Liver (tissue), 9 donors: ENCODE data around the gene ATG9B. TPM values are rescaled to one million over a fixed set of nuclear protein-coding genes. Genes with fewer than 3 reads are reported as not detected.
A peak's percentile ranks its signal among the peaks of the same experiment; 100 is the strongest.

Experiments used
- DNase-seq: peaks from one replicate; pipeline ENCODE4 v3.0.0-alpha.2; 2017; ENCODE audit warnings: low spot score
- H3K27ac ChIP-seq, 2 donors: one replicate each; pipeline ENCODE4 v1.7.0; 2013; ENCODE audit warnings: inconsistent platforms in 2 of 2, low read length in 2 of 2, control low read depth in 1 of 2, low read depth in 1 of 2, mild to moderate bottlenecking in 1 of 2
- H3K27me3 ChIP-seq, 4 donors: one replicate each; pipeline versions ENCODE4 v1.6.1 to v1.7.0; 2013; ENCODE audit warnings: low read length in 3 of 4, inconsistent platforms in 1 of 4, mild to moderate bottlenecking in 1 of 4, moderate library complexity in 1 of 4; ENCODE audit not compliant: control insufficient read depth in 4 of 4, insufficient read depth in 4 of 4
- H3K36me3 ChIP-seq, 4 donors: one replicate each; pipeline versions ENCODE4 v1.6.1 to v1.7.0; 2013; ENCODE audit warnings: low read length in 3 of 4, mild to moderate bottlenecking in 3 of 4, low read depth in 1 of 4, moderate library complexity in 1 of 4; ENCODE audit not compliant: control insufficient read depth in 4 of 4, insufficient read depth in 3 of 4
- H3K4me1 ChIP-seq, 4 donors: one replicate each; pipeline versions ENCODE4 v1.6.1 to v1.7.0; 2013; ENCODE audit warnings: low read length in 3 of 4, mild to moderate bottlenecking in 3 of 4, moderate library complexity in 1 of 4; ENCODE audit not compliant: control insufficient read depth in 4 of 4, insufficient read depth in 4 of 4
- H3K4me3 ChIP-seq, 3 donors: one replicate each; pipeline versions ENCODE4 v1.6.1 to v1.7.0; 2013; ENCODE audit warnings: low read length in 3 of 3, control low read depth in 1 of 3, low read depth in 1 of 3, mild to moderate bottlenecking in 1 of 3
- H3K9ac ChIP-seq, 2 donors: one replicate each; pipeline ENCODE4 v1.7.0; 2013; ENCODE audit warnings: low read length in 2 of 2, mild to moderate bottlenecking in 2 of 2, moderate library complexity in 2 of 2, control low read depth in 1 of 2, low read depth in 1 of 2
- H3K9me3 ChIP-seq, 4 donors: one replicate each; pipeline versions ENCODE4 v1.6.1 to v1.7.0; 2013; ENCODE audit warnings: low read length in 3 of 4; ENCODE audit not compliant: control insufficient read depth in 4 of 4
- ATF3 ChIP-seq: IDR thresholded peaks from 2 replicates; pipeline ENCODE4 v1.6.1; 2016; ENCODE audit warnings: antibody characterized with exemption
- CTCF ChIP-seq: fragments of 150-350 bp; IDR thresholded peaks from 2 replicates; pipeline ENCODE4 v1.5.1; 2017; ENCODE audit warnings: improper control_type of control experiment, low read depth, low read length; ENCODE audit not compliant: missing input control
- EGR1 ChIP-seq, 2 donors: IDR thresholded peaks; 2 replicates each; pipeline ENCODE4 v1.6.1; 2016 to 2018; ENCODE audit warnings: antibody characterized with exemption in 2 of 2, low read depth in 2 of 2
- FOXA1 ChIP-seq: IDR thresholded peaks from 2 replicates; pipeline ENCODE4 v1.6.1; 2016; ENCODE audit warnings: antibody characterized with exemption
- FOXA2 ChIP-seq: IDR thresholded peaks from 2 replicates; pipeline ENCODE4 v1.6.1; 2016; ENCODE audit warnings: antibody characterized with exemption
- GABPA ChIP-seq, 2 donors: IDR thresholded peaks in 1 of 2; conservative IDR thresholded peaks in 1 of 2; 2 replicates each; pipeline ENCODE4 v1.6.1; 2016; ENCODE audit warnings: antibody characterized with exemption in 2 of 2, mild to moderate bottlenecking in 1 of 2, moderate library complexity in 1 of 2
- HNF4A ChIP-seq, 2 donors: conservative IDR thresholded peaks; 2 replicates each; pipeline ENCODE4 v1.6.1; 2016; ENCODE audit warnings: antibody characterized with exemption in 2 of 2, mild to moderate bottlenecking in 2 of 2
- JUND ChIP-seq, 2 donors: IDR thresholded peaks; 2 replicates each; pipeline ENCODE4 v1.6.1; 2016; ENCODE audit warnings: antibody characterized with exemption in 2 of 2
- MAX ChIP-seq: IDR thresholded peaks from 2 replicates; pipeline ENCODE4 v1.6.1; 2016; ENCODE audit warnings: antibody characterized with exemption
- NR2F2 ChIP-seq: IDR thresholded peaks from 2 replicates; pipeline ENCODE4 v1.6.1; 2016; ENCODE audit warnings: antibody characterized with exemption
- RAD21 ChIP-seq, 2 donors: IDR thresholded peaks; 2 replicates each; pipeline ENCODE4 v1.6.1; 2016; ENCODE audit warnings: antibody characterized with exemption in 2 of 2, mild to moderate bottlenecking in 2 of 2
- REST ChIP-seq: IDR thresholded peaks from 2 replicates; pipeline ENCODE4 v1.6.1; 2016; ENCODE audit warnings: antibody characterized with exemption, mild to moderate bottlenecking
- RXRA ChIP-seq, 2 donors: IDR thresholded peaks; 2 replicates each; pipeline ENCODE4 v1.6.1; 2017 to 2018; ENCODE audit warnings: antibody characterized with exemption in 2 of 2, mild to moderate bottlenecking in 1 of 2
- SP1 ChIP-seq: IDR thresholded peaks from 2 replicates; pipeline ENCODE4 v1.6.1; 2018; ENCODE audit warnings: antibody characterized with exemption, mild to moderate bottlenecking
- TAF1 ChIP-seq: conservative IDR thresholded peaks from 2 replicates; pipeline ENCODE4 v1.6.1; 2016; ENCODE audit warnings: antibody characterized with exemption, mild to moderate bottlenecking
- YY1 ChIP-seq: IDR thresholded peaks from 2 replicates; pipeline ENCODE4 v1.6.1; 2016; ENCODE audit warnings: antibody characterized with exemption, mild to moderate bottlenecking
- WGBS: extraction: QIAGEN DNeasy Blood & Tissue Kit; methylation state at CpG from one replicate; pipeline ENCODE4 v1.1.7; 2013; 5-methylcytosine and 5-hydroxymethylcytosine counted together
- polyA plus RNA-seq, 2 donors: library from polyadenylated mRNA; stranded (reverse) in 1 of 2; unstranded in 1 of 2; fragments of 200-250 nt in 1 of 2; fragments of >200 nt in 1 of 2; fragmentation: Nextera tagmentation in 1 of 2; extraction: Ambion mirVana in 1 of 2; gene quantifications; one replicate each; pipeline versions ENCODE4 v1.2.1 to v1.2.3, GENCODE V29; 2013 to 2015
- total RNA-seq, 2 donors: library from RNA; depleted of rRNA; stranded (reverse); fragments of >200 nt; gene quantifications; one replicate each; pipeline ENCODE4 v1.2.3, GENCODE V29; 2014
- TF ChIP-seq, protein P1 (sequence below): IDR thresholded peaks from 2 replicates; pipeline ENCODE4 v1.6.1; 2016; ENCODE audit warnings: antibody characterized with exemption
- donor health status: healthy.
- donor health status: healthy.
- donor health status: healthy.
- donor health status: healthy.
- donor health status: healthy.

The ATG9B gene
- total and polyA plus RNA-seq, 4 donors: 0.61 TPM; not detected in 3

- peaks cover 0 to 22% (median 8%) of the 10 kb centered on the region in 4 donors for H3K4me1 ChIP-seq
- TF ChIP-seq JUND (IDR thresholded peaks at IDR 0.05) (no peak), MAX (no peak), NR2F2 (no peak), GABPA (IDR thresholded peaks at IDR 0.05 in 1 of 2, conservative IDR thresholded peaks at IDR 0.05 in 1 of 2) (no peak)
- TF ChIP-seq, protein P1, sequence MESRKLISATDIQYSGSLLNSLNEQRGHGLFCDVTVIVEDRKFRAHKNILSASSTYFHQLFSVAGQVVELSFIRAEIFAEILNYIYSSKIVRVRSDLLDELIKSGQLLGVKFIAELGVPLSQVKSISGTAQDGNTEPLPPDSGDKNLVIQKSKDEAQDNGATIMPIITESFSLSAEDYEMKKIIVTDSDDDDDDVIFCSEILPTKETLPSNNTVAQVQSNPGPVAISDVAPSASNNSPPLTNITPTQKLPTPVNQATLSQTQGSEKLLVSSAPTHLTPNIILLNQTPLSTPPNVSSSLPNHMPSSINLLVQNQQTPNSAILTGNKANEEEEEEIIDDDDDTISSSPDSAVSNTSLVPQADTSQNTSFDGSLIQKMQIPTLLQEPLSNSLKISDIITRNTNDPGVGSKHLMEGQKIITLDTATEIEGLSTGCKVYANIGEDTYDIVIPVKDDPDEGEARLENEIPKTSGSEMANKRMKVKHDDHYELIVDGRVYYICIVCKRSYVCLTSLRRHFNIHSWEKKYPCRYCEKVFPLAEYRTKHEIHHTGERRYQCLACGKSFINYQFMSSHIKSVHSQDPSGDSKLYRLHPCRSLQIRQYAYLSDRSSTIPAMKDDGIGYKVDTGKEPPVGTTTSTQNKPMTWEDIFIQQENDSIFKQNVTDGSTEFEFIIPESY: no peak
- no peak overlapping the region for H3K9ac ChIP-seq
- no peaks in the 10 kb centered on the region for H3K36me3 ChIP-seq
- H3K27me3 ChIP-seq: peaks cover 0 to 12% (median 3%) of the 10 kb centered on the region in 4 donors
- peak overlapping the region in 1 of 3 donors; percentile 44 for H3K4me3 ChIP-seq
- WGBS: 48% methylated on average over 27 of the region's 27 CpGs
- no peak for DNase-seq
- no peaks in the 10 kb centered on the region for H3K9me3 ChIP-seq
- no peak overlapping the region for H3K27ac ChIP-seq
Observed at GRCh38 chr7:150973571-150974451, 50.5 kb downstream of the ATG9B start.

GRCh38 chr7:150972741-150973140 lies 51.6 kb downstream of the ATG9B start:
- H3K36me3 ChIP-seq: no peaks in the 10 kb centered on the region
- TF ChIP-seq RAD21 (IDR thresholded peaks at IDR 0.05) (no peak), FOXA1 (no peak), SP1 (no peak), HNF4A (conservative IDR thresholded peaks at IDR 0.05) (no peak), RXRA (IDR thresholded peaks at IDR 0.05) (no peak), YY1 (no peak), ATF3 (no peak), NR2F2 (no peak), MAX (no peak), JUND (IDR thresholded peaks at IDR 0.05) (no peak), FOXA2 (no peak), CTCF (no peak), GABPA (IDR thresholded peaks at IDR 0.05 in 1 of 2, conservative IDR thresholded peaks at IDR 0.05 in 1 of 2) (no peak), TAF1 (no peak), EGR1 (IDR thresholded peaks at IDR 0.05; ENCODE audit: low read depth in 2 of 2) (no peak), REST (no peak)
- TF ChIP-seq, protein P1: no peak
- no peak overlapping the region for H3K27ac ChIP-seq
- DNase-seq: no peak
- 80% methylated on average over 8 of the region's 8 CpGs for WGBS
- no peaks in the 10 kb centered on the region for H3K9me3 ChIP-seq
- H3K4me1 ChIP-seq: peaks cover 0 to 17% (median 5%) of the 10 kb centered on the region in 4 donors
- H3K4me3 ChIP-seq: no peak overlapping the region
- H3K9ac ChIP-seq: no peak overlapping the region
- H3K27me3 ChIP-seq: peaks cover 0 to 12% (median 4%) of the 10 kb centered on the region in 4 donors
